Posterior vena cava (tissue), 2 donors: ENCODE results near the gene TLR2. TPM values are rescaled to one million over a fixed set of nuclear protein-coding genes. Genes with fewer than 3 reads are reported as not detected.
A peak's percentile ranks its signal among the peaks of the same experiment; 100 is the strongest.

ENCODE experiments used
- DNase-seq: peaks from one replicate; pipeline ENCODE4 v3.0.0-alpha.2; 2020; ENCODE audit warnings: low spot score
- intact Hi-C, 2 donors: fragments of 100-400 bp; cut with DNase I; formaldehyde crosslinking; loops; one replicate each; pipeline versions ENCODE4 v1.14.1 to v1.14.2; 2022 to 2023
- long read RNA-seq, 2 donors: library from polyadenylated mRNA; unstranded; transcript quantifications; one replicate each; pipeline ENCODE4 v2.0.0, GENCODE V29; 2020 to 2021
- total RNA-seq, 2 donors: library from RNA; stranded (reverse); fragmentation: NEBNext Ultra II Directional; extraction: Animal tissue kit (Norgen Biotek cat#: 25700); gene quantifications; one replicate each; pipeline ENCODE4 v1.2.1, GENCODE V29; 2021
- donor health status: DM: yes; HTN: yes; CAD: no.
- donor health status: DM: yes; HTN: yes; CAD: no.

TLR2 gene, protein sequence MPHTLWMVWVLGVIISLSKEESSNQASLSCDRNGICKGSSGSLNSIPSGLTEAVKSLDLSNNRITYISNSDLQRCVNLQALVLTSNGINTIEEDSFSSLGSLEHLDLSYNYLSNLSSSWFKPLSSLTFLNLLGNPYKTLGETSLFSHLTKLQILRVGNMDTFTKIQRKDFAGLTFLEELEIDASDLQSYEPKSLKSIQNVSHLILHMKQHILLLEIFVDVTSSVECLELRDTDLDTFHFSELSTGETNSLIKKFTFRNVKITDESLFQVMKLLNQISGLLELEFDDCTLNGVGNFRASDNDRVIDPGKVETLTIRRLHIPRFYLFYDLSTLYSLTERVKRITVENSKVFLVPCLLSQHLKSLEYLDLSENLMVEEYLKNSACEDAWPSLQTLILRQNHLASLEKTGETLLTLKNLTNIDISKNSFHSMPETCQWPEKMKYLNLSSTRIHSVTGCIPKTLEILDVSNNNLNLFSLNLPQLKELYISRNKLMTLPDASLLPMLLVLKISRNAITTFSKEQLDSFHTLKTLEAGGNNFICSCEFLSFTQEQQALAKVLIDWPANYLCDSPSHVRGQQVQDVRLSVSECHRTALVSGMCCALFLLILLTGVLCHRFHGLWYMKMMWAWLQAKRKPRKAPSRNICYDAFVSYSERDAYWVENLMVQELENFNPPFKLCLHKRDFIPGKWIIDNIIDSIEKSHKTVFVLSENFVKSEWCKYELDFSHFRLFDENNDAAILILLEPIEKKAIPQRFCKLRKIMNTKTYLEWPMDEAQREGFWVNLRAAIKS
- 10 to 100 TPM; 38.5 to 39.8 TPM for total RNA-seq
- long read RNA-seq, donor 1, partial matches to known transcripts: 0 of 4 reads
- long read RNA-seq, donor 1, other reads (novel, unspliced or antisense): 1 of 4 reads
- long read RNA-seq, donor 2, full-length matches to known transcripts: 6 of 6 reads
- long read RNA-seq, donor 2, partial matches to known transcripts: 0 of 6 reads
- long read RNA-seq, donor 2, other reads (novel, unspliced or antisense): 0 of 6 reads

DNA sequence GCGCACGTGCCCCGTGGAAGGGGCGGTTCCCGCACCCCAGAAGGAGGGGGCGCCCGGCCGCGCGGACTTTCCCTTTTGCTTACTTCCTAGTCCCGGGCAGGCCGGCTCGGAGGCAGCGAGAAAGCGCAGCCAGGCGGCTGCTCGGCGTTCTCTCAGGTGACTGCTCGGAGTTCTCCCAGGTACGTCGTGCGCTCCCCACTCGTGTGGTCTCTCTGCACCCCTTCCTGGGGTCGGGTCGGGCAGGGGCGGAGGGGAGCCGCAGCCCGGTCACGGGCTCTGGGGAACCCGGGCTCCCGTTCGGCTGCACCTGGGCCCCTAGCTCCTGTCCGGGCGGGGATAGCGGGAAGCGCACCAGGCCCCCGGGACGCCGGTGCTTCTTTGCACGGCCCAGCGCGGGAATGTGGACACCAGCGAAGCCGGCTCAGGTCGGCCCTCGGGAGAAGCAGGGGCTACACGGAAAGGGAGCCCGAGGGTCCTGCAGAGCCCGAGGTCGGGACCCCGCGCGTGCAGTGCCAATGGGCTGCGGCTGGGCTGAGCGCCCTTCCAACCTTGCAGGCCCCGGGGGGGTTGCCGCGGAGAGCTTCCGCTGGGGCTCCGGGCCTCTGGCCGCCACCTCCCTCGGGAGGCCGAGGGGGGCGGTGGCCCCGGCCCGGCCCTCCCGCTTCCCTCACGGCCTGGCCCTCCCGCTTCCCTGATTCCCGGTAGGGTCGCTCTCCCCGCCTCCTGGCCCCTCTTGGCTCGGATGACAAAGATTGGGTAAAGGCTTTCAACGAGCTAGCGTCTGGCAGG, at the start of gene TLR2:
Gene TLR2 (plus strand): TSS at position 99 of the 789 bp plus-strand sequence. CDS start 18,628 bp downstream, outside the sequence.
- peak; percentile 96 for DNase-seq
- intact Hi-C loops: no loop called here

GRCh38 chr4:153634738-153635353, 49.2 kb upstream of the TLR2 start:
- intact Hi-C loops: loop anchor here in 1 of 2 donors (10.0 kb wide), 1 partner anchor 110 kb away; no protein-coding TSS in a partner anchor
- no peak for DNase-seq

- DNase-seq: no peak
- intact Hi-C loops: loop anchor here in 1 of 2 donors (10.0 kb wide), 1 partner anchor 109 kb away; no protein-coding TSS in a partner anchor
Observed at GRCh38 chr4:153635846-153636245, 48.2 kb upstream of the TLR2 start.

- no peak for DNase-seq
- intact Hi-C loops: loop anchor here in 1 of 2 donors (10.0 kb wide), 1 partner anchor 108 kb away; no protein-coding TSS in a partner anchor
Observed at GRCh38 chr4:153637201-153637600, 46.9 kb upstream of the TLR2 start.

GRCh38 chr4:153638011-153638410, 46.1 kb upstream of the TLR2 start:
- intact Hi-C loops: loop anchor here in 1 of 2 donors (10.0 kb wide), 1 partner anchor 107 kb away; no protein-coding TSS in a partner anchor
- no peak for DNase-seq

DNA sequence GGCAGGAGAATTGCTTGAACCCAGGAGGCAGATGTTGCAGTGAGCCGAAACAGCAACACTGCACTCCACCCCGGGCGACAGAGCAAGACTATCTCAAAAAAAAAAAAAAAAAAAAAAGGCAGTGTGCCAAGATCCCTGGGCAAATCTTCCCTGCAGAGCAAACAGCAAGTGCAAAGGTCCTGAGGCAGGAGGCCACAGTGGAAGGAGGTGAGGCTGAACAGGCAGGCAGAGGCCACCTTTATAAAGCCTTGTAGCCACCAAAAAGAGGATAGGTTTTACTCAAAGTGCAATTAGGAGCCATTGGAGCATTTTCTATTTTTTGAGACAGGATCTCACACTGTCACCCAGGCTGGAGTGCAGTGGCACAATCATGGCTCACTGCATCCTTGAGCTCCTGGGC, 45.1 kb upstream of the TLR2 start:
- no peak for DNase-seq
- intact Hi-C loops: loop anchor here in 1 of 2 donors (10.0 kb wide), 1 partner anchor 106 kb away; no protein-coding TSS in a partner anchor

DNA sequence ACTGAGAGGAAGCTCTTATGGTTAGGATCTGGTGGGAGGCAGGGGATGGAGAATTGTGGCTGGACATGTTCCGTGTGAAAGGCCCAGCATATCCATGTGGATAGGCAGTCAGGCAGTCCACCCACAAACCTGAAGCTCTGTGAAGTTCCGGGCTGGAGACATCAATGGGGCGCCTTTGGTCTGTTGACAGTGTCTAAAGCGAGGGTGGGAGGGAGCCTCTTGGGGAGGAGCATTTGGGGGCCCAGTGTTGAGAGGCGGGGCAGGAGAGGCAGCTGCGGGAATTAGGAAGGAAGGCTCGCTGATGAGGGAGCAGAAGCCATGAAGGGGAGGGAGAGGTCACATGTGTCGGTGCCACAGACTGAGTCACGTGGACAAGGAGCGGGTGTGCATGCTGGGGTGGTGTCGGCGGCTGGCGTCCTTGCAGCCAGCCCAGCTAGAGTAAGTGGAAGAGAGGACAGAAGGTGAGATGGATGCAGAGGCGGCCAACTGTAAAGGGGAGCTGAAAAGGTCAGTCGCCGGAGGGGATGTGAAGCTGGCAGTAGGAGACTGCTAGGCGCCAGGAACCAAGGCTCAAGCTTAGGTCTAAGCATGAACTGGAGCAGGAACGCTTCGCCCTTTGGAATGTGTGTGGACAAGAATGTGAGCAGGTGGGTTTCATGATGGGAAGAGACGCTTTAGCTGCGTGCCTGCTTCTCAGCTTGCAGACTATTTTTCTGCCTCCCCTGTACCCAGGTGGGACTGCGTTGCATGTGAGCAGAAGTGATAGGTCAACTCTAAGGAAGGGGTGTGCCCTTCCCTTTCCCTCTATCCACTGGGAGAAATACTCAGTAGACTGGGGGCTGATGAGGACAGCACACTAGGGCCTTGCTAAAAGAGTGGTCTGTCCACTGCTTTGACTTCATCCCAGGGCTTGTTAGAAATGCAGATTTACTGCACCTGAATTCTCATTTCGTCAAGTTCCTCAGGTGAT, 44.0 kb upstream of the TLR2 start:
- intact Hi-C loops: loop anchor here (5.0 to 10.0 kb wide), 2 partner anchors 105 to 107 kb away; no protein-coding TSS in a partner anchor
- DNase-seq: no peak

- intact Hi-C loops: loop anchor here in 1 of 2 donors (5.0 kb wide), 1 partner anchor 106 kb away; no protein-coding TSS in a partner anchor
- DNase-seq: no peak
Observed at GRCh38 chr4:153641532-153641931, 42.5 kb upstream of the TLR2 start.

DNA sequence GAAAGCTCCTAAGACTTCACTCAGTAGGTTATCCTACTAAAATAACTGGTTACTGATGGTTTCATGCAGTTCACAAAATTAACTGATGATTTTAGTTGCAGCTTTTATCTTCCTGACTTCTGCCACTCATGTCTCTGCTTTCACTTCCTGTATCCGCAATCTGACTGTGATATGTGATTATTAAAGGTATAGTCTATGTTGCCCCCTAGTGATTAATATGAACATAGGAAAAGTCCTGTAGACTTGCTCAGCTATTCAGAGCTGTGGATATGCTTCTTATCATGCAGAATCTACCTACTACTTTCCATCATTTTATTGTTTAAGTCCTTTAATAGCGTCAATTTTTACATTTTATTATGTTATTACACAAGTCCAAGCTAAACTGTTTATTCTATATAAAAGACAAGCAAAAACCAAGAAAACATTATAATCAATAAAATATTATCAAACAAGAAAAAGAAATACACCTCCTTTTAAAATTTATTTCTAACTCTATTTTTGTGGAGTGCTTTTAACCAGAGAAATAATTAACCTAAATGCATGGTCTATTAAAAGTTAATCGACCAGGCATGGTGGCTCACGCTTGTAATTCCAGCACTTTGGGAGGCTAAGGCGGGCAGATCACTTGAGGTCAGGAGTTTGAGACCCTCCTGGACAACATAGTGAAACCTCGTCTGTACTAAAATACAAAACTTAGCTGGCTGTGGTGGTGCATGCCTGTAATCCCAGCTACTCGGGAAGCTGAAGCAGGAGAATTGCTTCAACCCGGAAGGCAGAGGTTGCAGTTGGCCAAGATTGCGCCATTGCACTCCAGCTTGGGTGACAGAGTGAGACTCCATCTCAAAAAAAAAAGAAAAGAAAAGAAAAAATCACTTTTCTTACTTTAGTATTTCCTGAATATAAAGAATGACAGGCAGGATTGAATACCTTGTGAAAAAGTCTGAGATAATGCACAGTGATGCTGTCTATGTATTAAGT, 40.4 kb upstream of the TLR2 start:
- no peak for DNase-seq
- intact Hi-C loops: loop anchor here in 1 of 2 donors (5.0 kb wide), 1 partner anchor 104 kb away; no protein-coding TSS in a partner anchor

DNA sequence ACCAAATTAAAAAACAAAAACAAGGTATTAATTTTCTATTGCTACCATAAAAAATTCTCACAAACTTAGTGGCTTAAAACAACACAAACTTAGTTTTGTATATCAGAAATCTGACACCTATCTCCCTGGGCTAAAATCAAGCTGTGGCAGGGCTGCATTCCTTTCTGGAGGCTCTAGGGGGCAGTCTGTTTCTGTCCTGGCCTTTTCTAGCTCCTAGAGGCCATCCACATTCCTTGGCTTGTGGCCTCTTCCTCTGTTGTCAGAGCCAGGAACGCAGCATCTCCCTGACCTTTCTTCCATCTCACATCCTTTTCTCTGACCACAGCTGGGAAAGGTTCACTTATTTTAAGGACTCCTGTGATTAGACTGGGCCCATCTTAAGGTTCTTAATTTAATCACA, 38.9 kb upstream of the TLR2 start:
- DNase-seq: no peak
- intact Hi-C loops: no loop called here

DNA sequence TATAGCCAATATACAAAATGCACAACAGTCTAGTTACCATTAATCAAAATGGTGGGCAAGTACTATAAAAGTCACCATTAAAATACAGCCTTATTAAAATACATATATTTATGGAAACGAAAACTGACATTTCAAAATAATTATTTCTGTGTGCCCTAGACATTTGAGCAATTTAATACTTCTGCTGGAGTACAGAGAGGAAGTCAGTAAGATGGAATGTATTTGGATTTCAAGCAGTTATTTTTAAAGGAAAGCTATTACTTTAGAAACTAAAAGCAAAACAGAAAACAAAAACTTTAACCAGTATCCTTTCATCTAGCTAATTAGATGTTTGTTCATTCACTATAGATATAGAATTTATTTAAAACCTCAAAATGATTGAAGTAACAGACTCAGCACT, 37.8 kb upstream of the TLR2 start:
- intact Hi-C loops: no loop called here

GRCh38 chr4:153646978-153647377, 37.1 kb upstream of the TLR2 start:
- intact Hi-C loops: no loop called here
- DNase-seq: no peak

More for the DNA sequence above, 37.8 kb upstream of the TLR2 start:
- DNase-seq: no peak

- intact Hi-C loops: no loop called here
- DNase-seq: no peak
Observed at GRCh38 chr4:153647975-153648374, 36.1 kb upstream of the TLR2 start.

- no peak for DNase-seq
- intact Hi-C loops: no loop called here
Observed at GRCh38 chr4:153649572-153649991, 34.5 kb upstream of the TLR2 start.

GRCh38 chr4:153651116-153651515, 33.0 kb upstream of the TLR2 start:
- intact Hi-C loops: no loop called here
- DNase-seq: no peak

GRCh38 chr4:153651587-153651986, 32.5 kb upstream of the TLR2 start:
- peak; percentile 85 for DNase-seq
- intact Hi-C loops: no loop called here
